ENCODE measurements around the gene PTH1R. TPM values are rescaled to one million over a fixed set of nuclear protein-coding genes. Genes with fewer than 3 reads are reported as not detected.

PTH1R gene
- total and polyA plus RNA-seq, 10 of the 15 experiments (the other 5 are each of a cell fraction or from before 2014, with no cell fraction given) = not detected

DNA sequence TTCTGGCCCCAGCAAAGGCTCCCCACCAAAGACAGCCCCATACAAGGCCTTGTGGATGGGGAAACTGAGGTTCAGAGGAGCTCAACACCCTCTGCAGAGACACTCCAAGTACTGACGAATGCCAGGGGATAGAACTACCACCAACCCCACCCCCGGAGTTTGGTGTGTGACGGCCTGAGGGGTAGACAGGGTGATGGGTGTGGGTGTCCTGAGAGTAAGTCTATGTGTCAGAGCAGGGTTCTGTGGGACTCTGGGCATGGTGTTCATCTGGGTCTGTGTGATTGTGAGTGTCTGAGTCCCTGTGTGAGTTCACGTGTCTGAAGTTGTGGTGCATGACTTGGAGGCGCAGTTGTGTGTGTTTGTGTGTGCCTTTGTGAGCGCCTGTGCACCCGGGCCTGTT is 7.4 kb downstream of the PTH1R start:
- ChIA-PET RAD21 (ENCODE audit: unreplicated experiment) (no interaction called here), SMC1A (ENCODE audit: uncharacterized antibody, unreplicated experiment) (interaction anchor here (1.4 kb wide), 1 partner anchor 11 kb away, joined by 3 read pairs; no protein-coding TSS in a partner anchor), POLR2A (no interaction called here), CTCF (interaction anchor here (1.1 to 1.2 kb wide), 2 partner anchors 10 to 12 kb away, joined by 3 to 6 read pairs; no protein-coding TSS in a partner anchor)
- H2AFZ ChIP-seq (ENCODE audit: control insufficient read depth, low read depth, low read length) = no peak overlapping the region
- H3K4me1 ChIP-seq (ENCODE audit: control insufficient read depth, insufficient read depth, low read length) = no peaks in the 10 kb centered on the region
- in situ Hi-C loops (cut with MboI) (no loop called here), intact Hi-C loops (cut with micrococcal nuclease; ENCODE audit: unreplicated experiment) (no loop called here)
- DNase-seq (ENCODE audit: low read depth, low spot score) = no peak
- no peak overlapping the region for H3K9ac ChIP-seq (ENCODE audit: control insufficient read depth, insufficient read depth, low read length)
- no peak for FAIRE-seq
- TF ChIP-seq POLR2AphosphoS2 (IDR thresholded peaks at IDR 0.05; ENCODE audit: low read depth, low read length) (no peak), ZNF24 (IDR thresholded peaks at IDR 0.05) (no peak), CEBPB (IDR thresholded peaks at IDR 0.05; ENCODE audit: borderline replicate concordance in 1 of 2, low read depth in 2 of 2, low read length in 2 of 2) (no peak), MTA3 (IDR thresholded peaks at IDR 0.05; ENCODE audit: borderline replicate concordance, low read length) (no peak), ZNF384 (IDR thresholded peaks at IDR 0.05; ENCODE audit: borderline replicate concordance, low read depth, low read length) (no peak), ZZZ3 (IDR thresholded peaks at IDR 0.05; ENCODE audit: control insufficient read depth, insufficient read length, low read depth) (no peak), MYC (IDR thresholded peaks at IDR 0.05; ENCODE audit: insufficient read depth, insufficient read length, insufficient replicate concordance, low read length, severe bottlenecking) (no peak)
- TF ChIP-seq, protein P1, sequence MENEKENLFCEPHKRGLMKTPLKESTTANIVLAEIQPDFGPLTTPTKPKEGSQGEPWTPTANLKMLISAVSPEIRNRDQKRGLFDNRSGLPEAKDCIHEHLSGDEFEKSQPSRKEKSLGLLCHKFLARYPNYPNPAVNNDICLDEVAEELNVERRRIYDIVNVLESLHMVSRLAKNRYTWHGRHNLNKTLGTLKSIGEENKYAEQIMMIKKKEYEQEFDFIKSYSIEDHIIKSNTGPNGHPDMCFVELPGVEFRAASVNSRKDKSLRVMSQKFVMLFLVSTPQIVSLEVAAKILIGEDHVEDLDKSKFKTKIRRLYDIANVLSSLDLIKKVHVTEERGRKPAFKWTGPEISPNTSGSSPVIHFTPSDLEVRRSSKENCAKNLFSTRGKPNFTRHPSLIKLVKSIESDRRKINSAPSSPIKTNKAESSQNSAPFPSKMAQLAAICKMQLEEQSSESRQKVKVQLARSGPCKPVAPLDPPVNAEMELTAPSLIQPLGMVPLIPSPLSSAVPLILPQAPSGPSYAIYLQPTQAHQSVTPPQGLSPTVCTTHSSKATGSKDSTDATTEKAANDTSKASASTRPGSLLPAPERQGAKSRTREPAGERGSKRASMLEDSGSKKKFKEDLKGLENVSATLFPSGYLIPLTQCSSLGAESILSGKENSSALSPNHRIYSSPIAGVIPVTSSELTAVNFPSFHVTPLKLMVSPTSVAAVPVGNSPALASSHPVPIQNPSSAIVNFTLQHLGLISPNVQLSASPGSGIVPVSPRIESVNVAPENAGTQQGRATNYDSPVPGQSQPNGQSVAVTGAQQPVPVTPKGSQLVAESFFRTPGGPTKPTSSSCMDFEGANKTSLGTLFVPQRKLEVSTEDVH (IDR thresholded peaks at IDR 0.05; ENCODE audit: low read depth, partially characterized antibody) = no peak
- TF ChIP-seq, protein P2, sequence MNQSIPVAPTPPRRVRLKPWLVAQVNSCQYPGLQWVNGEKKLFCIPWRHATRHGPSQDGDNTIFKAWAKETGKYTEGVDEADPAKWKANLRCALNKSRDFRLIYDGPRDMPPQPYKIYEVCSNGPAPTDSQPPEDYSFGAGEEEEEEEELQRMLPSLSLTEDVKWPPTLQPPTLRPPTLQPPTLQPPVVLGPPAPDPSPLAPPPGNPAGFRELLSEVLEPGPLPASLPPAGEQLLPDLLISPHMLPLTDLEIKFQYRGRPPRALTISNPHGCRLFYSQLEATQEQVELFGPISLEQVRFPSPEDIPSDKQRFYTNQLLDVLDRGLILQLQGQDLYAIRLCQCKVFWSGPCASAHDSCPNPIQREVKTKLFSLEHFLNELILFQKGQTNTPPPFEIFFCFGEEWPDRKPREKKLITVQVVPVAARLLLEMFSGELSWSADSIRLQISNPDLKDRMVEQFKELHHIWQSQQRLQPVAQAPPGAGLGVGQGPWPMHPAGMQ (IDR thresholded peaks at IDR 0.05; ENCODE audit: borderline replicate concordance) = no peak
- H3K4me3 ChIP-seq = no peak overlapping the region
- H3K36me3 ChIP-seq (ENCODE audit: control insufficient read depth in 2 of 2, insufficient read depth in 2 of 2, low read length in 1 of 2) = no peaks in the 10 kb centered on the region
- H3K79me2 ChIP-seq (ENCODE audit: control insufficient read depth, insufficient read depth, low read length) = no peaks in the 10 kb centered on the region
- WGBS (ENCODE audit: insufficient coverage, insufficient replicate concordance, low lambda C conversion rate, missing lambda C conversion rate) = 34% methylated on average over 7 of the region's 7 CpGs
- H3K9me3 ChIP-seq (replicated peaks; ENCODE audit: control insufficient read depth, insufficient read depth, low read length) = no peaks in the 10 kb centered on the region
- no peak overlapping the region for H3K4me2 ChIP-seq (ENCODE audit: control insufficient read depth, insufficient read depth)
- peaks cover 11 to 17% of the 10 kb centered on the region in 2 experiments for H3K27me3 ChIP-seq (replicated peaks in 1 of 2; ENCODE audit: control insufficient read depth in 2 of 2, insufficient read depth in 2 of 2, low read length in 1 of 2)
- no peak overlapping the region for H3K27ac ChIP-seq (ENCODE audit: control insufficient read depth, insufficient read depth)
- no peaks in the 10 kb centered on the region for H4K20me1 ChIP-seq (ENCODE audit: control insufficient read depth, insufficient read depth)
- no TSS peak for BruUV-seq (replicated peaks)
- ATAC-seq = no peak

All from GM12878 (cell line).